ENCODE data around the gene KRT72.

The KRT72 gene

GRCh38 chr12:52648012-52648550 is 46.8 kb upstream of the KRT72 start:
- Histone ChIP-seq H3K27ac (replicated peaks) (no peak overlapping the region), H3K27me3 (ENCODE audit: insufficient read depth, poor library complexity, severe bottlenecking) (no peaks in the 10 kb centered on the region), H3K4me3 (replicated peaks; ENCODE audit: insufficient read depth, low read length) (no peak overlapping the region)
- TF ChIP-seq GABPA (IDR thresholded peaks at IDR 0.05; ENCODE audit: low read depth) (no peak), REST (IDR thresholded peaks at IDR 0.05; ENCODE audit: insufficient replicate concordance, low read depth) (no peak), CTCF (IDR thresholded peaks at IDR 0.05; ENCODE audit: insufficient read depth, low read length) (no peak), SPI1 (IDR thresholded peaks at IDR 0.05; ENCODE audit: borderline replicate concordance, low read depth) (no peak), POLR2AphosphoS5 (IDR thresholded peaks at IDR 0.05; ENCODE audit: low read depth) (no peak)
- DNase-seq (ENCODE audit: low read depth in 1 of 2, low spot score in 1 of 2), result no peak

- H3K27ac ChIP-seq (replicated peaks), result no peak overlapping the region
- TF ChIP-seq GABPA (IDR thresholded peaks at IDR 0.05; ENCODE audit: low read depth) (no peak), CTCF (IDR thresholded peaks at IDR 0.05; ENCODE audit: insufficient read depth, low read length) (no peak), SPI1 (IDR thresholded peaks at IDR 0.05; ENCODE audit: borderline replicate concordance, low read depth) (no peak), REST (IDR thresholded peaks at IDR 0.05; ENCODE audit: insufficient replicate concordance, low read depth) (no peak), POLR2AphosphoS5 (IDR thresholded peaks at IDR 0.05; ENCODE audit: low read depth) (no peak)
- no peak for DNase-seq (ENCODE audit: low read depth in 1 of 2, low spot score in 1 of 2)
- H3K4me3 ChIP-seq (replicated peaks; ENCODE audit: insufficient read depth, low read length), result no peak overlapping the region
- H3K27me3 ChIP-seq (ENCODE audit: insufficient read depth, poor library complexity, severe bottlenecking), result no peaks in the 10 kb centered on the region
Observed at GRCh38 chr12:52647601-52648000, 46.3 kb upstream of the KRT72 start.

- H3K27me3 ChIP-seq (ENCODE audit: insufficient read depth, poor library complexity, severe bottlenecking), result no peaks in the 10 kb centered on the region
- TF ChIP-seq REST (IDR thresholded peaks at IDR 0.05; ENCODE audit: insufficient replicate concordance, low read depth) (no peak), SPI1 (IDR thresholded peaks at IDR 0.05; ENCODE audit: borderline replicate concordance, low read depth) (no peak), GABPA (IDR thresholded peaks at IDR 0.05; ENCODE audit: low read depth) (no peak), CTCF (IDR thresholded peaks at IDR 0.05; ENCODE audit: insufficient read depth, low read length) (no peak), POLR2AphosphoS5 (IDR thresholded peaks at IDR 0.05; ENCODE audit: low read depth) (no peak)
Observed at GRCh38 chr12:52646613-52647012, 45.4 kb upstream of the KRT72 start.

More at GRCh38 chr12:52646613-52647012, 45.4 kb upstream of the KRT72 start:
- H3K4me3 ChIP-seq (replicated peaks; ENCODE audit: insufficient read depth, low read length), result no peak overlapping the region
- no peak for DNase-seq (ENCODE audit: low read depth in 1 of 2, low spot score in 1 of 2)
- no peak overlapping the region for H3K27ac ChIP-seq (replicated peaks)
